ENCODE results near the gene CFAP210.

The CFAP210 gene

DNA sequence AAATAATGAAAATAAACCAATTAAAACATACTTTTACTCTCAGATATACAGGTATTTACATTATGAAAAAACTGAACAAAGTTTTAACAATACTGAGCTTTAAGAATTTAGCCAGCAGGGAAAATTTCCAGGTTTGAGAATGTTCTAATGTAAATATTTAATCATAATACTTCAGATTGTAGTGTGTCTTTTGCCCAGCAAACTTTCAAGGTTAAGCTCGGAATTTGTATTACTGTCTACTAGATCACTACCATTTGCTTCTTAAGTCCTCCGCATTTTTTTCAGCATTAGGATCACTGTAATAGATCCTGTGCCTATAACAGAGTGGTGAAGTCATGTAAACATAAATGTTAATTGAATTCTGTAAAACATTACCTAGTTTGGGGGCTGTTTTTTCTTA is 52.7 kb downstream of the CFAP210 start:
- H3K4me3 ChIP-seq (replicated peaks in 1 of 2; ENCODE audit: low read depth in 2 of 2, low read length in 2 of 2), result no peak overlapping the region
- TF ChIP-seq, protein P1, sequence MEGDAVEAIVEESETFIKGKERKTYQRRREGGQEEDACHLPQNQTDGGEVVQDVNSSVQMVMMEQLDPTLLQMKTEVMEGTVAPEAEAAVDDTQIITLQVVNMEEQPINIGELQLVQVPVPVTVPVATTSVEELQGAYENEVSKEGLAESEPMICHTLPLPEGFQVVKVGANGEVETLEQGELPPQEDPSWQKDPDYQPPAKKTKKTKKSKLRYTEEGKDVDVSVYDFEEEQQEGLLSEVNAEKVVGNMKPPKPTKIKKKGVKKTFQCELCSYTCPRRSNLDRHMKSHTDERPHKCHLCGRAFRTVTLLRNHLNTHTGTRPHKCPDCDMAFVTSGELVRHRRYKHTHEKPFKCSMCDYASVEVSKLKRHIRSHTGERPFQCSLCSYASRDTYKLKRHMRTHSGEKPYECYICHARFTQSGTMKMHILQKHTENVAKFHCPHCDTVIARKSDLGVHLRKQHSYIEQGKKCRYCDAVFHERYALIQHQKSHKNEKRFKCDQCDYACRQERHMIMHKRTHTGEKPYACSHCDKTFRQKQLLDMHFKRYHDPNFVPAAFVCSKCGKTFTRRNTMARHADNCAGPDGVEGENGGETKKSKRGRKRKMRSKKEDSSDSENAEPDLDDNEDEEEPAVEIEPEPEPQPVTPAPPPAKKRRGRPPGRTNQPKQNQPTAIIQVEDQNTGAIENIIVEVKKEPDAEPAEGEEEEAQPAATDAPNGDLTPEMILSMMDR (IDR thresholded peaks at IDR 0.05; ENCODE audit: low read depth, low read length), result no peak
- no peak for DNase-seq (ENCODE audit: low read depth in 2 of 2)

DNA sequence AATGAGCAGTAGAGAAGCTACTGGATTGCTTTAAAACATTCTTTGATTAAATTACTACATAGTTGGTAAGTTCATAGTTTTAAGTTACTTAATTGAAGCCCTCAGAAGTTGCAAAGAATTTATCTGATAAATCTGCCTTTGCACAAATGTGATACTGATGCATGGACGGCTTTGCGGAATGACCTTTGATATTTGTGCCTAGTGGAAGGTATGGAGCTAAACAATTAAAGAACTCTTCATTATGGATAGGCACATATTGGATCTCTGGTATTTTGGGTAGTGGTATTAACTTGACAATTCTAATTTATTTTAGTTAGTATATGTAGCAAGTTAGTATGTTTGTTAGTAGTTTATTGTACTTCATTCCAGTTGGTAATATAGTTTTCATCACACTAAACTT is 54.1 kb downstream of the CFAP210 start:
- no peak overlapping the region for H3K4me3 ChIP-seq (replicated peaks in 1 of 2; ENCODE audit: low read depth in 2 of 2, low read length in 2 of 2)
- TF ChIP-seq, protein P1 (IDR thresholded peaks at IDR 0.05; ENCODE audit: low read depth, low read length), result no peak
- DNase-seq (ENCODE audit: low read depth in 2 of 2), result no peak

DNA sequence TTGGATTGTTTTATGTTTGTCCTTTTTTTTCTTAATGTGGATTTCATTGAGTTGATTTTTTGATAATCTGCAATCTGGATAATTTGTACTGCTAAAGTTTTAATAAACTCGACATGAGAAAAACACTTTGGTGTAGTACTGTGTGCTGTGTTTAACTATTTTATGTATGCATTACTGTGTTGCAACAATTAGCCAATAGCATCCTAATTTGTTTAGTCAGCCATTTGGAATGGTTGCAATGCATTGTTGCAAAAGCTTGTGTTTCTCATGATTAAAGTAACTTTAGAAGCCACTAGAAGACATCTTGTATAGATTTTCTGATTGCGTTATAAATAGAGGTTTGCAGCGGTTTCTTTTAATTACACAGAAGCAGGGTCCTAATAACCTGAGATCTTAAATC is 56.6 kb downstream of the CFAP210 start:
- no peak overlapping the region for H3K4me3 ChIP-seq (replicated peaks in 1 of 2; ENCODE audit: low read depth in 2 of 2, low read length in 2 of 2)
- TF ChIP-seq, protein P1 (IDR thresholded peaks at IDR 0.05; ENCODE audit: low read depth, low read length), result no peak
- peak; percentile 62 to 83 for DNase-seq (ENCODE audit: low read depth in 2 of 2)

DNA sequence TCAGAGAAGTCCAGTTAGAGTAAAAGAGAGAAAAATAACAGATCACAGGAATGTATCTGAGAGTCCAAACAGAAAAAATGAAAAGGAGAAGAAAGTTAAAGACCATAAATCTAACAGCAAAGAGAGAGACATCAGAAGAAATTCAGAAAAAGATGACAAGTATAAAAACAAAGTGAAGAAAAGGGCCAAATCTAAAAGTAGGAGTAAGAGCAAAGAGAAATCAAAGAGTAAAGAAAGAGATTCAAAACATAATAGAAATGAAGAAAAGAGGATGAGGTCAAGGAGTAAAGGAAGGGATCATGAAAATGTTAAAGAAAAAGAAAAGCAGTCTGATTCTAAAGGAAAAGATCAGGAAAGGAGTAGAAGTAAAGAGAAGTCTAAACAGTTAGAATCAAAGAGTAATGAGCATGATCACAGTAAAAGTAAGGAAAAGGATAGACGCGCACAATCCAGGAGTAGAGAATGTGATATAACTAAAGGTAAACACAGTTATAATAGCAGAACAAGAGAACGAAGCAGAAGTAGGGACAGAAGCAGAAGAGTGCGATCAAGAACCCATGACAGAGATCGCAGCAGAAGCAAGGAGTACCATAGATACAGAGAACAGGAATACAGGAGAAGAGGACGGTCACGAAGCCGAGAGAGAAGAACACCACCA is 57.6 kb downstream of the CFAP210 start:
- TF ChIP-seq, protein P1 (IDR thresholded peaks at IDR 0.05; ENCODE audit: low read depth, low read length), result no peak
- DNase-seq (ENCODE audit: low read depth in 2 of 2), result no peak
- no peak overlapping the region for H3K4me3 ChIP-seq (replicated peaks in 1 of 2; ENCODE audit: low read depth in 2 of 2, low read length in 2 of 2)

DNA sequence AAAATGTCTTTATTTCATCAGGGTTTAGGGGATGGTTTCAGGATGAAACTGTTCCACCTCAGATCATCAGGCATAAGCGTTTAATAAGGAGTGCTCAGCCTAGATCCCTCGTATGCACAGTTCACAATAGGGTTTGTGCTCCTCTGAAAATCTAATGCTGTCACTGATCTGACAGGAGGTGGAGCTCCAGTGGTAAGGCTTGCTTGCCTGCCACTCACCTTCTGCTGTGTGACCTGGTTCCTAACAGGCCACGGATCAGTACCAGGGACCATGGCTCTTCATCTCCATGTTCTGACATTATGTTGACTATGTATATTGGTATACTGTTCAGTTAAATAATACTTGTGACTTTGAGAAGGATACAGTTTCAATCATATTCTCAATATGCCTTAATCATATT is 68.4 kb downstream of the CFAP210 start:
- DNase-seq (ENCODE audit: low read depth in 2 of 2), result no peak
- TF ChIP-seq, protein P1 (IDR thresholded peaks at IDR 0.05; ENCODE audit: low read depth, low read length), result no peak
- no peak overlapping the region for H3K4me3 ChIP-seq (replicated peaks in 1 of 2; ENCODE audit: low read depth in 2 of 2, low read length in 2 of 2)

DNA sequence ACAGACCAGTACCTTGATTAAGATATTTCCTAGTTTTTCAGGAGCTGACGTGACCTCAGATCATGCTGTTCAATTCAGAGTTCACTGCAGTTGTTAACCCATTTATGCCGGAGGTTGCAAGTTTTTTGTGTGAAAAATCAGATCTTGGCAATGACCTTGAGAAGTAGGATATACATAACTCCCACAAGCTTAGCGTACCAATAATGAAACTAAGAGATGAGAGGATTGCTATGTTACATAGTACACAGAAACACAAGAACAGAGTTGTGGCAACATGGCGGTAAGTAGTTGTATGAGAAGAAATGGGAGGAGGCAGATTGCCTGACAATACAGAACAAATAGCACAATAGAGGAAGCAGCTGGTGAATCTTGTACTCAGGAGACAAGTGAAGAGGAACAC is 71.0 kb downstream of the CFAP210 start:
- H3K4me3 ChIP-seq (replicated peaks in 1 of 2; ENCODE audit: low read depth in 2 of 2, low read length in 2 of 2), result no peak overlapping the region
- DNase-seq (ENCODE audit: low read depth in 2 of 2), result no peak
- TF ChIP-seq, protein P1 (IDR thresholded peaks at IDR 0.05; ENCODE audit: low read depth, low read length), result no peak

DNA sequence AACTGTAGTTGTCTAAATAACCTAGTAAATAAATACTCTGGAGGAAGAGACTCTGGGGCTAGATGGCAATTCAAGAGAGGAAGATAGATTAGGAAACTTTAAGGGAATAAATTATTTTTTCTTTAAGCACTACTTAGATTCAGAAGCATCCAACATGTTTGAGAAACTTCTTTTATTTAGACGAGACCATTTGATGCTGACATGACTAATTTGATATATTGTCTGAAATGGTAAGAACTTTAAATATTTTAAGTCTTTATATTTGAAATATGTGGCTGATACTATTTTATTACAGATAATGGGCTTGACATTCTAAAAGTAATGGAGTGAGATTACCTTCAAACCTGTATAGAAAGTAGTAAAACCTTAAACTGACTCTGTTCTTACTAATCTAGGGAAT is 73.7 kb downstream of the CFAP210 start:
- no peak for DNase-seq (ENCODE audit: low read depth in 2 of 2)
- TF ChIP-seq, protein P1 (IDR thresholded peaks at IDR 0.05; ENCODE audit: low read depth, low read length), result no peak
- H3K4me3 ChIP-seq (replicated peaks in 1 of 2; ENCODE audit: low read depth in 2 of 2, low read length in 2 of 2), result no peak overlapping the region
